ENCODE measurements around the gene CYP27A1.

CYP27A1 gene

GRCh38 chr2:218858138-218858445 is 76.1 kb downstream of the CYP27A1 start:
- no peak overlapping the region for H3K4me3 ChIP-seq (replicated peaks; ENCODE audit: low read depth, low read length)

GRCh38 chr2:218858671-218859555 is 77.0 kb downstream of the CYP27A1 start:
- no peaks in the 10 kb centered on the region for H3K36me3 ChIP-seq (ENCODE audit: control insufficient read depth, insufficient read depth, low read length)
- peaks cover 6% of the 10 kb centered on the region for H3K27me3 ChIP-seq (replicated peaks; ENCODE audit: control insufficient read depth, insufficient read depth, low read length)
- no peak overlapping the region for H3K4me3 ChIP-seq (replicated peaks; ENCODE audit: low read depth, low read length)
- no peak for TF ChIP-seq CTCF (IDR thresholded peaks at IDR 0.05; ENCODE audit: insufficient read depth, low read length, poor library complexity, severe bottlenecking)
- no peak for DNase-seq (ENCODE audit: extremely low read depth, insufficient read length)

More at GRCh38 chr2:218858138-218858445, 76.1 kb downstream of the CYP27A1 start:
- no peak for TF ChIP-seq CTCF (IDR thresholded peaks at IDR 0.05; ENCODE audit: insufficient read depth, low read length, poor library complexity, severe bottlenecking)
- DNase-seq (ENCODE audit: extremely low read depth, insufficient read length): no peak
- Histone ChIP-seq H3K36me3 (ENCODE audit: control insufficient read depth, insufficient read depth, low read length) (no peaks in the 10 kb centered on the region), H3K27me3 (replicated peaks; ENCODE audit: control insufficient read depth, insufficient read depth, low read length) (peaks cover 6% of the 10 kb centered on the region)

- DNase-seq (ENCODE audit: extremely low read depth, insufficient read length): no peak
- no peak within 1 kb of the TSS for H3K4me3 ChIP-seq (replicated peaks; ENCODE audit: low read depth, low read length)
- TF ChIP-seq CTCF (IDR thresholded peaks at IDR 0.05; ENCODE audit: insufficient read depth, low read length, poor library complexity, severe bottlenecking): no peak
- H3K27me3 ChIP-seq (replicated peaks; ENCODE audit: control insufficient read depth, insufficient read depth, low read length): peaks cover 6% of the 10 kb centered on the region
- H3K36me3 ChIP-seq (ENCODE audit: control insufficient read depth, insufficient read depth, low read length): no peaks in the 10 kb centered on the region
Observed at GRCh38 chr2:218859556-218859987, 77.6 kb downstream of the CYP27A1 start, which contains the start of gene WNT6. WNT6 (plus strand) TSS chr2:218859805; CDS start chr2:218860038, 233 bp downstream.

- H3K4me3 ChIP-seq (replicated peaks; ENCODE audit: low read depth, low read length): no peak overlapping the region
- TF ChIP-seq CTCF (IDR thresholded peaks at IDR 0.05; ENCODE audit: insufficient read depth, low read length, poor library complexity, severe bottlenecking): no peak
- peaks cover 6% of the 10 kb centered on the region for H3K27me3 ChIP-seq (replicated peaks; ENCODE audit: control insufficient read depth, insufficient read depth, low read length)
- DNase-seq (ENCODE audit: extremely low read depth, insufficient read length): no peak
- no peaks in the 10 kb centered on the region for H3K36me3 ChIP-seq (ENCODE audit: control insufficient read depth, insufficient read depth, low read length)
Observed at GRCh38 chr2:218859988-218860831, 78.3 kb downstream of the CYP27A1 start.

GRCh38 chr2:218860950-218861381 is 79.0 kb downstream of the CYP27A1 start:
- no peaks in the 10 kb centered on the region for H3K36me3 ChIP-seq (ENCODE audit: control insufficient read depth, insufficient read depth, low read length)
- H3K4me3 ChIP-seq (replicated peaks; ENCODE audit: low read depth, low read length): no peak overlapping the region
- no peak for DNase-seq (ENCODE audit: extremely low read depth, insufficient read length)
- no peak for TF ChIP-seq CTCF (IDR thresholded peaks at IDR 0.05; ENCODE audit: insufficient read depth, low read length, poor library complexity, severe bottlenecking)
- peaks cover 6% of the 10 kb centered on the region for H3K27me3 ChIP-seq (replicated peaks; ENCODE audit: control insufficient read depth, insufficient read depth, low read length)
